ENCODE results near the gene PJVK.
"Not testable (repeated sequence)": the region's sequence is repeated elsewhere in the genome, so short reads cannot be mapped to it uniquely, and the experiment has no call there.

Gene PJVK

GRCh38 chr2:178429336-178429735 is 21.8 kb upstream of the PJVK start:
- DNase-seq (ENCODE audit: low spot score) = no peak

DNA sequence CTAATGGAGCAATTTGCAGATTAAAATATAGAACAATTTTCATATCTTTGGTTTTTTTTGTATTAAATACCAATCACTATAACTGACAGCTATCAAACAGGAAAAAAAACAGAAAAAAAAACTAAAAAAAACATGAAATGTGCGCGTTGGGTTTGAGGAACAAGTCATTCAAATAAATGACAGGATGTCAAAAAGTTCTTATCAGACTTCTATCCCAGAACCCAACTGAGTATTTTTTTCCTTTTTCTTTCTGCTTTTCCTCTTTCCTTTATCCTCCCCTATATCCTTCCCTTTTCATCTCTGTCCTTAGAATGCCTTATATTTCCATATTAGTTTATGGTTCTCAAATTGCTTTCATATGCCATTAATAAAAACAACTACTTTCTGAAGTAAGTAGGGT is 14.5 kb upstream of the PJVK start:
- DNase-seq (ENCODE audit: low spot score) = no peak

DNA sequence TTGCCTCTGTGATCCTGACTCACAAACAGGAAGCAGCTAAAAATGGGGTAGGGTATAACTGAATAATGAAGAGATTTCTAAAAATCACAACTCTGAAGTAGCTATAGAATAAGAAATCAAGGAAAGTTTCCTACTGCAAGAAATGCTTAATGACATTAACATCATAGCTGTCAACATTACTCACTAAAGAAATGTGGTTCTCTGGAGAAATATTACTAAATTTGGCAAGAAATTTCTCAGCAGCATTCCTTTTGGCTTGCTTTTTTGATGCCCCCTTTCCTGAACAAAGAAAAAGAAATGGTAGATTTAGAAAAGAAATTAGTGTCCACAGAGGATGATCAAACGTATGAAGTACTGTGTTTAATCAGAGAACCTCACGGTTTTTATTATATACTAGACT is 9.8 kb upstream of the PJVK start:
- DNase-seq (ENCODE audit: low spot score) = no peak

DNA sequence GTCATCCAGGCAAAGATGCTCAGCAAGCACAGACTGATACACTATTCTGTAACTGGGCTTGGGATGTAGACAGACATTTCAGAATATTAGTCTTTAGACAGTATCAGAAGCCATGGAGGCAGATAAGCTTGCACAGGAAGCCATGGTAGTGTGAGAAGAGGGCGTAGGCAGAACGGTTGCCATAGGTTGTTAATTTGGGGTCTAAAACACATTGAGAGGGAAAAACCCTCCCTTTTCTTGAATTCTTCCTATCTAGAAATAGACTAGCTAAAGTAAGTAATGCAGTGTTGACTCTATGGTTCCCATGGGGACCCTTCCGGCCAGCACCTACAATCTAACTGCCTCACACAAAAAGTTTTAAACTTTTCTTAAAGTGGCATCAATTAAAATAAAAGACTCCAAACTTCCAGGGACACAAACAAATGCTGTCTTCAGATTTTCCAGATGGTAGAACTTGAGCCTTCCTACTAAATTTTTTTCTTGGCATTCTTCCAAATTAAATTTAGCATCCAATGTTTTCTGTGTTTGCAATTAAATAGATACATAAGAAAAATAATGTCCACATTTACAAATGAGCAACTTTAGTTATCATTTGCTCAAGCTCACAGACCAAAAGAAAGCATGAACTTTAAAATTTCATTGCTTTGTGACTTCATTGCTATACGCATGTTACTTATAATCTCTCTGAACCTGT is 2.1 kb upstream of the PJVK start:
- DNase-seq (ENCODE audit: low spot score) = peak; percentile 20

- peak; percentile 17 for DNase-seq (ENCODE audit: low spot score)
These were observed 1.3 kb upstream of the PJVK start for GRCh38 chr2:178449700-178450523.

- peak; percentile 61 for DNase-seq (ENCODE audit: low spot score)
These were observed 729 bp upstream of the PJVK start for GRCh38 chr2:178450524-178450773.

DNA sequence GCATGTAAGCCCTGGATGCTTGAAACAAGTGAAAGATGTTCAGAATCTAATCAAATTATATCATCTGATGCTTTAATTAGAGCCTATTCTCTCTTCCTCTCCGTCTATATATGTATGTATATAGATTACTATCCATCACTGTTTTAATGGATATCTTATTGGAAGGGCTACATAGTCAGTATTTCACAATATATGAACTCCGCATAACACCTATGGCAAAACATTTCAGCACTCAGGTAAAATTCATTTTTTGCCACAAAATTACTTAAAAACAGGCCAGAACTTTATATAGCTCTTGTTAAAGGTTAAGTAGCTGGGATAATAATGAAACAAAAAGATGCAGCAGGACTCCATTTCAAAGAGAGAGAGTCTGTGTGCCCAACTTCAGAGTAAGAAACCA is 1.2 kb downstream of the PJVK start:
- DNase-seq (ENCODE audit: low spot score) = no peak

GRCh38 chr2:178452870-178453269 is 1.7 kb downstream of the PJVK start:
- DNase-seq (ENCODE audit: low spot score) = no peak

DNA sequence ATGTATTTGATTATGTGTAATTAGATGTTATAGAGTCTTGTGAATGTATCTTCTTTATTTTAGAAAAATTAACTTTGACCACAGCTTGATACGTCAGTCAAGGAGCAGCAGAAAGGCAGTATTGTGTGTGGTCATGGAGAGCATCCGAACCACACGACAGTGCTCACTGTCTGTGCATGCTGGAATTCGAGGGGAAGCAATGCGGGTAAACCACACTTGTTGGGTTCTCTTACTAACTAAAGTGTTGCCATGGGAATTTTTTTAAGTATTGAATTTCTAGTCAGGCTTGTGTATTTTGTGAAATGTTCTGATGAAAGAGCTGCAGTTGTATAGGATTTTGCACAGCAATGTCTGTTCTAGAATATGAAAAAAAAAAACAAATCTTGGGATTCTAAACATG is 4.8 kb downstream of the PJVK start:
- no peak for DNase-seq (ENCODE audit: low spot score)

DNA sequence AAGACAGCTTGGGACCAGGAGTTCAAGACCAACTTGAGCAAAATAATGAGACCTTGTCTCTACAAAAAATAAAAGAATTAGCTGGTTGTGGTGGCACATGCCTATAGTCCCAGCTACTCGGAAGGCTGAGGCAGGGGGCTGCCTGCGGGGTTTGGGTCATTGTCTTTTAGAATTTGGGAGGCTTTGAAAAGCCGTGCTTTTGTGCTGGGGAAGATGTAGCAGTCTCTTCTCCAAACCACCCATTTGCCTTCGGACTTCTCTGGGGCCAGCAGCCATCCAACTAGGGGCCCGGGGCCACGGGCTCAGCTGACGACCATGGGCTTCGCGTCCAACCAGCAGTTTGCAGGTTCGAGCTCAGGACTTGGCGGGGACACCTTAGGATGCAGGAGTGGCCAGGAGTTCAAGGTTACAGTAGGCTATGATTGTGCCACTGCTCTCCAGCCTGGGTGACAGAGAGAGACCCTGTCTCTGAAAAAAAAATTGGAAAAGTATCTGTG is 6.3 kb downstream of the PJVK start:
- no peak for DNase-seq (ENCODE audit: low spot score)

- no peak for DNase-seq (ENCODE audit: low spot score)
These were observed 18.2 kb downstream of the PJVK start for GRCh38 chr2:178469219-178469849.

GRCh38 chr2:178471313-178471712 is 20.1 kb downstream of the PJVK start:
- DNase-seq (ENCODE audit: low spot score) = not testable (repeated sequence)

- no peak for DNase-seq (ENCODE audit: low spot score)
These were observed 22.2 kb downstream of the PJVK start for GRCh38 chr2:178473373-178473772.

DNA sequence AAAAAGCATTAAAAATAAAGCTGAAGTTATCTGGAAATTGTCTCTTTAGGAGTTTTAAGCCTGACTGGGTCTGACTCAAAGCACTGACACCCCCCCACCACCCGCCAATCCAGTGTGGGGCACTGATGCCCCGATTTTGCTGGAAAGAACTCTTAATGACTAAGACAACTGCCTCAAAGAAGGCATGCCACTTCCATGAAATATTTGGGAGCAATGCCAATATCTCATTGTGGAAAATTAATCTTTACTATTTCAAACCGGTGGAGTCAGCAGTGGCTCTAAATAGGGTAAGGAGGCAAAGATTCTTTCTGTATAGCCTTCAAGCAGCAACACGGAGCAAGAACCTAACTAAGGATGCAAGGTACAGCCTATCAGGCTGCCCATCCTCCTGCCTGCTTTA is 22.8 kb downstream of the PJVK start:
- no peak for DNase-seq (ENCODE audit: low spot score)

- DNase-seq (ENCODE audit: low spot score) = no peak
These were observed 23.4 kb downstream of the PJVK start for GRCh38 chr2:178474560-178474959.

- DNase-seq (ENCODE audit: low spot score) = no peak
These were observed 25.3 kb downstream of the PJVK start for GRCh38 chr2:178476477-178476876.

GRCh38 chr2:178477443-178478129 is 26.4 kb downstream of the PJVK start:
- DNase-seq (ENCODE audit: low spot score) = no peak

DNA sequence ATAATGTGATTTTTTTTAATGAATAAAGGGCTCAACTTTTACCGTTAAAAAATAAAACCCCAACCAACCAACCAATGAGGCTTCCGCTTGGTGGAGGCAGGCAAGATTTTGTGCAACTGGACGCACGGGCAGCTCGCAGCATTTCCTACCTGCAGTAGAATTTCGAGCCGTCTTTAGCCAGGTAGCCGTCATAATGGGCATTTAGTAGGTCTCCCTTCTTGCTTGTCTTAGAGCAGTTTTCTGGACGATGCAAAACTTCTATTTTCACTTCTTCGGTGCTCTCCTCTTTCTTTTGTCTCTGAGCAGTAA is 26.9 kb downstream of the PJVK start:
- no peak for DNase-seq (ENCODE audit: low spot score)

- peak; percentile 83 for DNase-seq (ENCODE audit: low spot score)
These were observed 27.5 kb downstream of the PJVK start, which contains the start of gene FKBP7 for GRCh38 chr2:178478439-178479274. Gene FKBP7, minus strand, starts transcription at chr2:178478600. Its CDS starts 101 bp downstream, at chr2:178478499.

DNA sequence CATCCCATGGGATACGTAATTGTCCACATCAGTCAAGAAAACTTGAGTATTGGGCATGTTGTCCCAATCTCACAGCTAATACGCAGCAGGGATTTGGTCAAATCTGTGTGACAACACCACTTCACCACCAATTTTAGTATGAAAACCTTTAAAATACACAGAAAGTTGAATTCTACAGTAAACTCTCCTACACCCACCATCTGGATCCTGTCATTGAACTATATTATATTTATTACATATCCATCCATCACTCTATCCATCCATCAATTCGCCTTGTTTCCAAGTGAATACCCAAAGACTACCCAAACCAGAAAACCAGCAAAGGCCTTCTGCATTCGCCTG is 28.1 kb downstream of the PJVK start:
- no peak for DNase-seq (ENCODE audit: low spot score)

- DNase-seq (ENCODE audit: low spot score) = no peak
These were observed 28.6 kb downstream of the PJVK start for GRCh38 chr2:178479758-178480226.
